ENCODE measurements around the gene CASK. TPM values are rescaled to one million over a fixed set of nuclear protein-coding genes. Genes with fewer than 3 reads are reported as not detected.
"Not testable (repeated sequence)": the region's sequence is repeated elsewhere in the genome, so short reads cannot be mapped to it uniquely, and the experiment has no call there.

The CASK gene
- total RNA-seq, 1 donor from 2014 or later: 33.7 TPM

GRCh38 chrX:41722214-41722613 is 201.1 kb downstream of the CASK start:
- Histone ChIP-seq H3K9me3 (peaks cover 0 to 7% of the 10 kb centered on the region in 2 donors), H3K4me1 (no peaks in the 10 kb centered on the region), H3K36me3 (no peaks in the 10 kb centered on the region), H3K27me3 (no peaks in the 10 kb centered on the region), H3K27ac (no peak overlapping the region), H3K4me3 (no peak overlapping the region)
- intact Hi-C loops (cut with DNase I): no loop called here
- DNase-seq (ENCODE audit: low spot score in 2 of 2): no peak
- TF ChIP-seq CTCF (IDR thresholded peaks at IDR 0.05): no peak

GRCh38 chrX:41721590-41721989 is 201.8 kb downstream of the CASK start:
- no peak for TF ChIP-seq CTCF (IDR thresholded peaks at IDR 0.05)
- H3K9me3 ChIP-seq: peaks cover 0 to 7% of the 10 kb centered on the region in 2 donors
- H3K36me3 ChIP-seq: no peaks in the 10 kb centered on the region
- no peaks in the 10 kb centered on the region for H3K27me3 ChIP-seq
- intact Hi-C loops (cut with DNase I): no loop called here
- H3K27ac ChIP-seq: no peak overlapping the region
- DNase-seq (ENCODE audit: low spot score in 2 of 2): no peak
- no peak overlapping the region for H3K4me3 ChIP-seq
- no peaks in the 10 kb centered on the region for H3K4me1 ChIP-seq

GRCh38 chrX:41720125-41720779 is 203.1 kb downstream of the CASK start:
- no peaks in the 10 kb centered on the region for H3K4me1 ChIP-seq
- intact Hi-C loops (cut with DNase I): no loop called here
- DNase-seq (ENCODE audit: low spot score in 2 of 2): no peak
- peak overlapping the region in 1 of 2 donors; percentile 54 for H3K27ac ChIP-seq
- no peaks in the 10 kb centered on the region for H3K36me3 ChIP-seq
- no peak for TF ChIP-seq CTCF (IDR thresholded peaks at IDR 0.05)
- peaks cover 0 to 7% of the 10 kb centered on the region in 2 donors for H3K9me3 ChIP-seq
- H3K27me3 ChIP-seq: no peaks in the 10 kb centered on the region
- no peak overlapping the region for H3K4me3 ChIP-seq

GRCh38 chrX:41719610-41720009 is 203.7 kb downstream of the CASK start:
- intact Hi-C loops (cut with DNase I): not testable (repeated sequence)

GRCh38 chrX:41718481-41719235 is 204.7 kb downstream of the CASK start:
- H3K4me3 ChIP-seq: no peak overlapping the region
- no peak for DNase-seq (ENCODE audit: low spot score in 2 of 2)
- TF ChIP-seq CTCF (IDR thresholded peaks at IDR 0.05): no peak
- H3K9me3 ChIP-seq: peaks cover 0 to 7% of the 10 kb centered on the region in 2 donors
- no peaks in the 10 kb centered on the region for H3K27me3 ChIP-seq
- H3K4me1 ChIP-seq: no peaks in the 10 kb centered on the region
- H3K36me3 ChIP-seq: no peaks in the 10 kb centered on the region
- intact Hi-C loops (cut with DNase I): no loop called here
- H3K27ac ChIP-seq: no peak overlapping the region

More at GRCh38 chrX:41719610-41720009, 203.7 kb downstream of the CASK start:
- H3K9me3 ChIP-seq; H3K36me3 ChIP-seq; H3K4me1 ChIP-seq; H3K27me3 ChIP-seq; DNase-seq (ENCODE audit: low spot score in 2 of 2); H3K4me3 ChIP-seq; H3K27ac ChIP-seq: not testable (repeated sequence)

GRCh38 chrX:41716767-41717473 is 206.4 kb downstream of the CASK start:
- no peaks in the 10 kb centered on the region for H3K4me1 ChIP-seq
- intact Hi-C loops (cut with DNase I): no loop called here
- H3K27me3 ChIP-seq: no peaks in the 10 kb centered on the region
- no peak for TF ChIP-seq CTCF (IDR thresholded peaks at IDR 0.05)
- no peak for DNase-seq (ENCODE audit: low spot score in 2 of 2)
- H3K9me3 ChIP-seq: peaks cover 0 to 7% of the 10 kb centered on the region in 2 donors
- no peak overlapping the region for H3K4me3 ChIP-seq
- H3K36me3 ChIP-seq: no peaks in the 10 kb centered on the region
- H3K27ac ChIP-seq: no peak overlapping the region

Data from ascending aorta (tissue), 2 donors.